HCT116 (cell line): ENCODE data around the gene WDR89. TPM values are rescaled to one million over a fixed set of nuclear protein-coding genes. Genes with fewer than 3 reads are reported as not detected.

Source experiments
- ATAC-seq: fragments of 200-7000 bp; cut with Tn5 transposase; 2 replicates; pipeline ENCODE4 v1.9.1; 2020; ENCODE audit warnings: mild to moderate bottlenecking, moderate library complexity
- Bru-seq: library from RNA; stranded (reverse); fragments of 400-500 nt; gene quantifications from one replicate; lab custom pipeline; 2021; lab: Mats Ljungman, UMichigan
- BruChase-seq, 2 experiments: library from RNA; stranded (reverse); fragments of 400-500 nt; gene quantifications; one replicate each; lab custom pipeline; 2021; lab: Mats Ljungman, UMichigan
- BruUV-seq: library from RNA; stranded (reverse); fragments of 400-500 nt; replicated peaks from 2 replicates; lab custom pipeline; 2021; lab: Mats Ljungman, UMichigan
- CTCF ChIA-PET: fragments of 300-600 bp; sonication (Branson Sonifier 250); formaldehyde crosslinking; loops from one replicate; lab custom pipeline; 2021; ENCODE audit warnings: antibody characterized with exemption; lab: Charles Lee
- POLR2A ChIA-PET: fragments of 300-600, 350-600 bp; sonication (Branson Sonifier 250); formaldehyde crosslinking; loops from one replicate; lab custom pipeline; 2021; ENCODE audit warnings: antibody characterized with exemption; lab: Charles Lee
- RAD21 ChIA-PET, 2 experiments: fragments of 300-600 bp; sonication (Branson Sonifier 250); formaldehyde crosslinking; loops; one replicate each; lab custom pipeline; 2023; ENCODE audit warnings: low total read pairs in 2 of 2; ENCODE audit not compliant: uncharacterized antibody in 2 of 2, unreplicated experiment in 2 of 2, low non-redundant PET in 1 of 2; lab: Charles Lee
- DNase-seq: peaks from one replicate; pipeline ENCODE4 v3.0.0-alpha.2; 2010; ENCODE audit warnings: low read depth, low spot score
- H2AFZ ChIP-seq: fragments of 200-600 bp; shearing (Covaris generic), sonication (generic); 2 replicates; pipeline ENCODE4 v1.6.1; 2017; ENCODE audit warnings: low read depth, mixed run types, mixed read lengths, antibody characterized with exemption, low read length; ENCODE audit not compliant: poor library complexity, severe bottlenecking
- H3K27ac ChIP-seq: 2 replicates; pipeline ENCODE4 v1.5.1; 2012; ENCODE audit warnings: low read depth, low read length
- H3K27me3 ChIP-seq: fragments of 200-600 bp; sonication (generic); 2 replicates; pipeline ENCODE4 v1.6.1; 2016; ENCODE audit warnings: mixed run types, low read length, mixed read lengths; ENCODE audit not compliant: insufficient read depth
- H3K36me3 ChIP-seq, 2 experiments: fragments of 200-500 bp in 1 of 2; fragments of 200-600 bp in 1 of 2; sonication (Bioruptor generic) in 1 of 2; sonication (generic) in 1 of 2; 2 replicates each; pipeline versions ENCODE4 v1.5.1 to v1.6.1; 2014 to 2016; ENCODE audit warnings: low read length in 2 of 2, inconsistent platforms in 1 of 2, mixed read lengths in 1 of 2, mixed run types in 1 of 2; ENCODE audit not compliant: insufficient read depth in 2 of 2, control insufficient read depth in 1 of 2
- H3K4me1 ChIP-seq, 2 experiments: fragments of 200-600 bp in 1 of 2; sonication (generic) in 1 of 2; 2 replicates each; pipeline versions ENCODE4 v1.5.1 to v1.6.1; 2012 to 2017; ENCODE audit warnings: low read length in 2 of 2, inconsistent platforms in 1 of 2, mild to moderate bottlenecking in 1 of 2, mixed read lengths in 1 of 2, mixed run types in 1 of 2, moderate library complexity in 1 of 2; ENCODE audit not compliant: insufficient read depth in 2 of 2, control insufficient read depth in 1 of 2
- H3K4me2 ChIP-seq: fragments of 200-600 bp; sonication (generic); 2 replicates; pipeline ENCODE4 v1.6.1; 2017; ENCODE audit warnings: mixed run types, low read length, mixed read lengths
- H3K4me3 ChIP-seq, 2 experiments: fragments of 200-600 bp in 1 of 2; sonication (generic) in 1 of 2; replicated peaks in 1 of 2; 2 replicates each; pipeline ENCODE4 v1.5.1; 2011 to 2016; ENCODE audit warnings: low read length in 2 of 2, control low read depth in 1 of 2, low read depth in 1 of 2, mild to moderate bottlenecking in 1 of 2, mixed read lengths in 1 of 2, mixed run types in 1 of 2
- H3K79me2 ChIP-seq: fragments of 200-600 bp; sonication (generic); 2 replicates; pipeline ENCODE4 v1.6.1; 2017; ENCODE audit warnings: mild to moderate bottlenecking, mixed run types, low read length, moderate library complexity, mixed read lengths; ENCODE audit not compliant: insufficient read depth
- H3K9ac ChIP-seq: fragments of 200-600 bp; sonication (generic); 2 replicates; pipeline ENCODE4 v1.6.1; 2016; ENCODE audit warnings: low read length, mixed read lengths
- H3K9me2 ChIP-seq: fragments of 200-600 bp; sonication (generic), shearing (Covaris generic); 2 replicates; pipeline ENCODE4 v1.6.1; 2017; ENCODE audit warnings: mixed run types, mild to moderate bottlenecking, moderate library complexity; ENCODE audit not compliant: insufficient read depth
- H3K9me3 ChIP-seq, 2 experiments: fragments of 200-500 bp in 1 of 2; fragments of 200-600 bp in 1 of 2; sonication (Bioruptor generic) in 1 of 2; sonication (generic) in 1 of 2; 2 replicates each; pipeline ENCODE4 v1.6.1; 2014 to 2017; ENCODE audit warnings: low read length in 2 of 2, mixed read lengths in 2 of 2, inconsistent platforms in 1 of 2, low read depth in 1 of 2, mild to moderate bottlenecking in 1 of 2, mixed run types in 1 of 2, moderate library complexity in 1 of 2; ENCODE audit not compliant: control insufficient read depth in 1 of 2, insufficient read depth in 1 of 2
- H4K20me1 ChIP-seq: fragments of 200-600 bp; sonication (generic), shearing (Covaris generic); 2 replicates; pipeline ENCODE4 v1.6.1; 2017; ENCODE audit warnings: mixed run types, mild to moderate bottlenecking, moderate library complexity; ENCODE audit not compliant: insufficient read depth
- CBX3 ChIP-seq: IDR thresholded peaks from 2 replicates; pipeline ENCODE4 v1.6.1; 2012; ENCODE audit warnings: low read depth
- EGR1 ChIP-seq: IDR thresholded peaks from 2 replicates; pipeline ENCODE4 v1.6.1; 2012; ENCODE audit warnings: low read depth
- EZH2phosphoT487 ChIP-seq: fragments of 200-600 bp; IDR thresholded peaks from 2 replicates; pipeline ENCODE4 v1.6.1; 2018; ENCODE audit warnings: antibody characterized with exemption, borderline replicate concordance
- JUND ChIP-seq: IDR thresholded peaks from 2 replicates; pipeline ENCODE4 v1.6.1; 2012
- POLR2A ChIP-seq: IDR thresholded peaks from 2 replicates; pipeline ENCODE4 v1.7.0; 2011; ENCODE audit warnings: borderline replicate concordance; ENCODE audit not compliant: insufficient read depth, insufficient read length; ENCODE audit errors: extremely low read depth
- POLR2AphosphoS5 ChIP-seq: IDR thresholded peaks from 2 replicates; pipeline ENCODE4 v1.6.1; 2011; ENCODE audit warnings: mild to moderate bottlenecking, low read depth, low read length, moderate library complexity
- SIN3A ChIP-seq: IDR thresholded peaks from 2 replicates; pipeline ENCODE4 v1.6.1; 2012; ENCODE audit warnings: low read depth
- SP1 ChIP-seq: IDR thresholded peaks from 2 replicates; pipeline ENCODE4 v1.6.1; 2012; ENCODE audit warnings: low read depth
- SRF ChIP-seq: IDR thresholded peaks from 2 replicates; pipeline ENCODE4 v1.6.1; 2012; ENCODE audit warnings: low read depth
- TCF7L2 ChIP-seq: IDR thresholded peaks from 2 replicates; pipeline ENCODE4 v1.7.0; 2011; ENCODE audit warnings: borderline replicate concordance, inconsistent platforms; ENCODE audit not compliant: insufficient read depth, insufficient read length; ENCODE audit errors: extremely low read depth
- YY1 ChIP-seq: IDR thresholded peaks from 2 replicates; pipeline ENCODE4 v1.6.1; 2011; ENCODE audit warnings: low read length, low read depth, moderate library complexity, mild to moderate bottlenecking; ENCODE audit not compliant: insufficient replicate concordance; ENCODE audit errors: extremely low read depth
- ZFX ChIP-seq: fragments of 450-650 bp; IDR thresholded peaks from 2 replicates; pipeline ENCODE4 v1.6.1; 2017
- ZNF274 ChIP-seq: fragments of 200-500 bp; sonication (Bioruptor generic); IDR thresholded peaks from 2 replicates; pipeline ENCODE4 v1.6.1; 2014; ENCODE audit warnings: mild to moderate bottlenecking, low read depth, low read length, inconsistent platforms
- intact Hi-C: fragments of 100-400 bp; cut with micrococcal nuclease; formaldehyde crosslinking; loops from 2 replicates; pipeline ENCODE4 v1.10.0; 2022
- long read RNA-seq: library from polyadenylated mRNA; unstranded; transcript quantifications from one replicate; pipeline ENCODE4 v2.0.0, GENCODE V29; 2021; ENCODE audit not compliant: unreplicated experiment
- polyA plus RNA-seq: library from polyadenylated mRNA; unstranded; fragments of >200 nt; gene quantifications from 2 replicates; pipeline ENCODE4 v1.2.1, GENCODE V29; 2012; ENCODE audit warnings: missing spikeins
- total RNA-seq: library from RNA; stranded (reverse); gene quantifications from one replicate; pipeline ENCODE4 v1.2.1, GENCODE V29; 2021; ENCODE audit not compliant: unreplicated experiment
- TF ChIP-seq, protein P1 (sequence below): IDR thresholded peaks from 2 replicates; pipeline ENCODE4 v1.6.1; 2012; ENCODE audit warnings: low read depth
- TF ChIP-seq, protein P2 (sequence below): IDR thresholded peaks from 2 replicates; pipeline ENCODE4 v1.6.1; 2012
- TF ChIP-seq, protein P3 (sequence below): IDR thresholded peaks from 2 replicates; pipeline ENCODE4 v1.6.1; 2011; ENCODE audit warnings: mild to moderate bottlenecking, low read length, moderate library complexity; ENCODE audit not compliant: insufficient replicate concordance; ENCODE audit errors: extremely low read depth
- TF ChIP-seq, protein P4 (sequence below): IDR thresholded peaks from 2 replicates; pipeline ENCODE4 v1.6.1; 2012

The WDR89 gene, protein sequence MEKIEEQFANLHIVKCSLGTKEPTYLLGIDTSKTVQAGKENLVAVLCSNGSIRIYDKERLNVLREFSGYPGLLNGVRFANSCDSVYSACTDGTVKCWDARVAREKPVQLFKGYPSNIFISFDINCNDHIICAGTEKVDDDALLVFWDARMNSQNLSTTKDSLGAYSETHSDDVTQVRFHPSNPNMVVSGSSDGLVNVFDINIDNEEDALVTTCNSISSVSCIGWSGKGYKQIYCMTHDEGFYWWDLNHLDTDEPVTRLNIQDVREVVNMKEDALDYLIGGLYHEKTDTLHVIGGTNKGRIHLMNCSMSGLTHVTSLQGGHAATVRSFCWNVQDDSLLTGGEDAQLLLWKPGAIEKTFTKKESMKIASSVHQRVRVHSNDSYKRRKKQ
- 22.8 TPM for total RNA-seq
- 7.3 and 9.7 TPM in 2 replicates for polyA plus RNA-seq
- Bru-seq, nascent RNA, result percentile 79 among the genes with signal in this experiment
- percentile 62 among the genes with signal in this experiment for BruChase-seq, experiment 1, labeled RNA remaining after a 6-hour chase
- percentile 76 among the genes with signal in this experiment for BruChase-seq, experiment 2, labeled RNA remaining after a 2-hour chase
- long read RNA-seq, partial matches to known transcripts, result 1 of 28 reads
- long read RNA-seq, other reads (novel, unspliced or antisense), result 23 of 28 reads

DNA sequence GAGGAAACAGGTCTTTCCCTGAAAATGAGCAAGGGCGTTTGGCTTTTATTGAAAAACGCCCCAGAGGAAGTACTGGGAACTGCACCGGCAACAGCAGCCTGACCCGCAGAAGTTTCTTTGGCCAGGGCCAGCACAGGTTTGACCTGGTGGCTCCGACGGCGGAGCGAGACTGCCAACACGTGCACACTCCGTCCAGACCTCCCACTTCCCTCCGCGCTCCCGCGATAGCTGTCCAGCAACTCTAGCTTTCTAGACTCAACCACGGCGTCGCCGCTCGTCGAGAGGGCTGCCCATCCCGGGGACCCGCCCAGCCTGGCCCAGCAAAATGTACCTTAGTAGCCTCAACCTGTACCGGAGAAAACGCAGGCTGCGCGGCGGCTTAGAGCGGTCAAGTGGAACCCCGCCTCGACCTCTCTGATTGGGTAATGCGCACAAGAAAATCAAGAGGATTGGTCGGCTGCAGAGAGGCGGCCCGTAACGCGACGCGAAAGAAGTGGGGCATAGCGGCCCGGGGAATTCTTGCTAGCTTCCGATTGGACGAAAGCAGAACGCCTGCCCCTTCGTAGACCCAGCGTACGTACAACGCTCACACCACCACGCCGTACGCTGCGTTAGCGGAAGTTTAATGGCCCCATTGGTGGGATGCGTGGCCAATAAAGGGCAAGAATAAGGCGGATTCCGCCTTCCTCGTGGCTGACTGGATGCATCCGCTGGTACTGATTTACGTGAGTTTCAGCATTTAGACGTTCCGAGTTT is at the start of gene WDR89:
Gene WDR89, minus strand, starts transcription at position 399 of the 756 bp plus-strand sequence. CDS start 41,929 bp downstream, outside the sequence.
- H3K4me2 ChIP-seq, result peak within 1 kb of the TSS; percentile 92
- no peaks in the 10 kb centered on the region for H4K20me1 ChIP-seq
- H3K9me3 ChIP-seq, result no peaks in the 10 kb centered on the region
- peak within 1 kb of the TSS; percentile 92 for H3K27ac ChIP-seq
- DNase-seq, result peak; percentile 98
- H2AFZ ChIP-seq, result peak within 1 kb of the TSS; percentile 52
- peak within 1 kb of the TSS; percentile 75 to 86 for H3K4me3 ChIP-seq
- RAD21 ChIA-PET, result interaction anchor here (0.9 kb wide), 2 partner anchors 86 to 129 kb away, joined by 3 read pairs; partner anchors contain the start of gene SGPP1 (in 1 of the 2)
- BruUV-seq, result no TSS peak
- no peaks in the 10 kb centered on the region for H3K27me3 ChIP-seq
- peaks cover 45% of the 10 kb centered on the region for H3K79me2 ChIP-seq
- H3K9me2 ChIP-seq, result no peaks in the 10 kb centered on the region
- H3K36me3 ChIP-seq, result no peaks in the 10 kb centered on the region
- H3K4me1 ChIP-seq, result peaks cover 0 to 17% of the 10 kb centered on the region in 2 experiments; a peak in 2 of 4 replicates
- CTCF ChIA-PET, result interaction anchor here (0.7 to 1.6 kb wide), 9 partner anchors 8 to 253 kb away, joined by 3 to 13 read pairs (median 4); no protein-coding TSS in a partner anchor
- intact Hi-C loops, result loop anchor here (1.0 to 10.0 kb wide), 4 partner anchors 86 to 663 kb away; partner anchors contain the start of genes SGPP1 and SYNE2
- H3K9ac ChIP-seq, result peak within 1 kb of the TSS; percentile 96
- peak; percentile 91 for ATAC-seq
- POLR2A ChIA-PET, result interaction anchor here (0.6 to 1.9 kb wide), 18 partner anchors 8 to 259 kb away, joined by 3 to 8 read pairs (median 4); partner anchors contain the start of gene PPP2R5E
- TF ChIP-seq SIN3A (peak; percentile 85; the same call in 1 of the 2 replicates), CBX3 (peak; percentile 95), TCF7L2 (peak; percentile 39), SRF (peak; percentile 30; the same call in 1 of the 2 replicates), YY1 (peak; percentile 40), EGR1 (no peak), EZH2phosphoT487 (no peak), POLR2A (no peak), ZNF274 (no peak), SP1 (peak; percentile 93), JUND (no peak), ZFX (peak; percentile 20; the same call in 1 of the 2 replicates), POLR2AphosphoS5 (peak; percentile 93)
- TF ChIP-seq, protein P1, sequence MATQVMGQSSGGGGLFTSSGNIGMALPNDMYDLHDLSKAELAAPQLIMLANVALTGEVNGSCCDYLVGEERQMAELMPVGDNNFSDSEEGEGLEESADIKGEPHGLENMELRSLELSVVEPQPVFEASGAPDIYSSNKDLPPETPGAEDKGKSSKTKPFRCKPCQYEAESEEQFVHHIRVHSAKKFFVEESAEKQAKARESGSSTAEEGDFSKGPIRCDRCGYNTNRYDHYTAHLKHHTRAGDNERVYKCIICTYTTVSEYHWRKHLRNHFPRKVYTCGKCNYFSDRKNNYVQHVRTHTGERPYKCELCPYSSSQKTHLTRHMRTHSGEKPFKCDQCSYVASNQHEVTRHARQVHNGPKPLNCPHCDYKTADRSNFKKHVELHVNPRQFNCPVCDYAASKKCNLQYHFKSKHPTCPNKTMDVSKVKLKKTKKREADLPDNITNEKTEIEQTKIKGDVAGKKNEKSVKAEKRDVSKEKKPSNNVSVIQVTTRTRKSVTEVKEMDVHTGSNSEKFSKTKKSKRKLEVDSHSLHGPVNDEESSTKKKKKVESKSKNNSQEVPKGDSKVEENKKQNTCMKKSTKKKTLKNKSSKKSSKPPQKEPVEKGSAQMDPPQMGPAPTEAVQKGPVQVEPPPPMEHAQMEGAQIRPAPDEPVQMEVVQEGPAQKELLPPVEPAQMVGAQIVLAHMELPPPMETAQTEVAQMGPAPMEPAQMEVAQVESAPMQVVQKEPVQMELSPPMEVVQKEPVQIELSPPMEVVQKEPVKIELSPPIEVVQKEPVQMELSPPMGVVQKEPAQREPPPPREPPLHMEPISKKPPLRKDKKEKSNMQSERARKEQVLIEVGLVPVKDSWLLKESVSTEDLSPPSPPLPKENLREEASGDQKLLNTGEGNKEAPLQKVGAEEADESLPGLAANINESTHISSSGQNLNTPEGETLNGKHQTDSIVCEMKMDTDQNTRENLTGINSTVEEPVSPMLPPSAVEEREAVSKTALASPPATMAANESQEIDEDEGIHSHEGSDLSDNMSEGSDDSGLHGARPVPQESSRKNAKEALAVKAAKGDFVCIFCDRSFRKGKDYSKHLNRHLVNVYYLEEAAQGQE, result no peak
- TF ChIP-seq, protein P2, sequence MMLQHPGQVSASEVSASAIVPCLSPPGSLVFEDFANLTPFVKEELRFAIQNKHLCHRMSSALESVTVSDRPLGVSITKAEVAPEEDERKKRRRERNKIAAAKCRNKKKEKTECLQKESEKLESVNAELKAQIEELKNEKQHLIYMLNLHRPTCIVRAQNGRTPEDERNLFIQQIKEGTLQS, result no peak
- TF ChIP-seq, protein P3, sequence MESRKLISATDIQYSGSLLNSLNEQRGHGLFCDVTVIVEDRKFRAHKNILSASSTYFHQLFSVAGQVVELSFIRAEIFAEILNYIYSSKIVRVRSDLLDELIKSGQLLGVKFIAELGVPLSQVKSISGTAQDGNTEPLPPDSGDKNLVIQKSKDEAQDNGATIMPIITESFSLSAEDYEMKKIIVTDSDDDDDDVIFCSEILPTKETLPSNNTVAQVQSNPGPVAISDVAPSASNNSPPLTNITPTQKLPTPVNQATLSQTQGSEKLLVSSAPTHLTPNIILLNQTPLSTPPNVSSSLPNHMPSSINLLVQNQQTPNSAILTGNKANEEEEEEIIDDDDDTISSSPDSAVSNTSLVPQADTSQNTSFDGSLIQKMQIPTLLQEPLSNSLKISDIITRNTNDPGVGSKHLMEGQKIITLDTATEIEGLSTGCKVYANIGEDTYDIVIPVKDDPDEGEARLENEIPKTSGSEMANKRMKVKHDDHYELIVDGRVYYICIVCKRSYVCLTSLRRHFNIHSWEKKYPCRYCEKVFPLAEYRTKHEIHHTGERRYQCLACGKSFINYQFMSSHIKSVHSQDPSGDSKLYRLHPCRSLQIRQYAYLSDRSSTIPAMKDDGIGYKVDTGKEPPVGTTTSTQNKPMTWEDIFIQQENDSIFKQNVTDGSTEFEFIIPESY, result peak; percentile 86
- TF ChIP-seq, protein P4, sequence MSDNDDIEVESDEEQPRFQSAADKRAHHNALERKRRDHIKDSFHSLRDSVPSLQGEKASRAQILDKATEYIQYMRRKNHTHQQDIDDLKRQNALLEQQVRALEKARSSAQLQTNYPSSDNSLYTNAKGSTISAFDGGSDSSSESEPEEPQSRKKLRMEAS, result peak; percentile 98
